Cortex of kidney (tissue), 1 donor: ENCODE results near the gene MSI2.

Source experiments
- DNase-seq: peaks from one replicate; lab custom pipeline; 2025; lab: John Stamatoyannopoulos, UW

The MSI2 gene

GRCh38 chr17:57246257-57246656 lies 10.1 kb upstream of the MSI2 start:
- DNase-seq: no peak

GRCh38 chr17:57247261-57247660 lies 9.1 kb upstream of the MSI2 start:
- no peak for DNase-seq

- no peak for DNase-seq
Measured at GRCh38 chr17:57247913-57248312, 8.4 kb upstream of the MSI2 start.

- no peak for DNase-seq
Measured at GRCh38 chr17:57249520-57249919, 6.8 kb upstream of the MSI2 start.

GRCh38 chr17:57251211-57251787 lies 5.0 kb upstream of the MSI2 start:
- no peak for DNase-seq

GRCh38 chr17:57253362-57254065 lies 2.8 kb upstream of the MSI2 start:
- DNase-seq: no peak

GRCh38 chr17:57255182-57255775 lies 1.0 kb upstream of the MSI2 start:
- DNase-seq: no peak

- no peak for DNase-seq
Measured at GRCh38 chr17:57256708-57257112, 387 bp downstream of the MSI2 start.

GRCh38 chr17:57257195-57257894 lies 1.0 kb downstream of the MSI2 start:
- DNase-seq: no peak

- DNase-seq: no peak
Measured at GRCh38 chr17:57257895-57258851, 1.9 kb downstream of the MSI2 start.

- no peak for DNase-seq
Measured at GRCh38 chr17:57259306-57259705, 3.0 kb downstream of the MSI2 start.

- no peak for DNase-seq
Measured at GRCh38 chr17:57259817-57260216, 3.5 kb downstream of the MSI2 start.

GRCh38 chr17:57260325-57261083 lies 4.2 kb downstream of the MSI2 start:
- DNase-seq: no peak

GRCh38 chr17:57261084-57261461 lies 4.8 kb downstream of the MSI2 start:
- DNase-seq: no peak

GRCh38 chr17:57262557-57262956 lies 6.2 kb downstream of the MSI2 start:
- DNase-seq: no peak

- DNase-seq: no peak
Measured at GRCh38 chr17:57264250-57264649, 7.9 kb downstream of the MSI2 start.

GRCh38 chr17:57264776-57265175 lies 8.5 kb downstream of the MSI2 start:
- DNase-seq: no peak

GRCh38 chr17:57266902-57267311 lies 10.6 kb downstream of the MSI2 start:
- DNase-seq: no peak

GRCh38 chr17:57268181-57268580 lies 11.9 kb downstream of the MSI2 start:
- DNase-seq: no peak

- DNase-seq: no peak
Measured at GRCh38 chr17:57269052-57269451, 12.7 kb downstream of the MSI2 start.
